Type B pancreatic cell (in vitro differentiated cells): ENCODE data around the gene SPDYA. TPM values are rescaled to one million over a fixed set of nuclear protein-coding genes. Genes with fewer than 3 reads are reported as not detected.
A peak's percentile ranks its signal among the peaks of the same experiment; 100 is the strongest.

Source experiments
- DNase-seq: peaks from one replicate; pipeline ENCODE4 v3.0.0; 2021; ENCODE audit warnings: mixed read lengths; ENCODE audit not compliant: unreplicated experiment; ENCODE audit errors: extremely low spot score
- H3K27ac Mint-ChIP-seq: 2 replicates; pipeline ENCODE4 v1.8.0; 2021; ENCODE audit warnings: mild to moderate bottlenecking, mixed read lengths
- H3K27me3 Mint-ChIP-seq: 2 replicates; pipeline ENCODE4 v1.8.0; 2021; ENCODE audit warnings: mixed read lengths
- H3K36me3 Mint-ChIP-seq: 2 replicates; pipeline ENCODE4 v1.8.0; 2021; ENCODE audit warnings: mixed read lengths
- H3K4me1 Mint-ChIP-seq: one replicate; pipeline ENCODE4 v1.8.0; 2021; ENCODE audit warnings: mixed read lengths; ENCODE audit not compliant: unreplicated experiment
- H3K4me3 Mint-ChIP-seq: 2 replicates; pipeline ENCODE4 v1.8.0; 2021; ENCODE audit warnings: mild to moderate bottlenecking, mixed read lengths
- H3K9me3 Mint-ChIP-seq: 2 replicates; pipeline ENCODE4 v1.8.0; 2021; ENCODE audit warnings: mixed read lengths
- CTCF ChIP-seq: fragments of 200-600 bp; sonication (generic); conservative IDR thresholded peaks from 2 replicates; pipeline ENCODE4 v1.5.0; 2021; ENCODE audit warnings: antibody characterized with exemption, mild to moderate bottlenecking
- total RNA-seq: library from RNA; stranded (reverse); gene quantifications from 2 replicates; pipeline ENCODE4 v1.2.1, GENCODE V29; 2021; ENCODE audit warnings: low replicate concordance

The SPDYA gene
- total RNA-seq, 1 donor from 2014 or later = 1.3 TPM

- Mint-ChIP-seq H3K36me3 (no peaks in the 10 kb centered on the region), H3K4me3 (peak overlapping the region; percentile 97), H3K27me3 (peaks cover 21% of the 10 kb centered on the region), H3K4me1 (peaks cover 22% of the 10 kb centered on the region), H3K9me3 (no peaks in the 10 kb centered on the region), H3K27ac (no peak overlapping the region)
- DNase-seq = no peak
- TF ChIP-seq CTCF = no peak
Observed at GRCh38 chr2:28871620-28872019, 61.0 kb downstream of the SPDYA start.

GRCh38 chr2:28880193-28880592 lies 69.6 kb downstream of the SPDYA start:
- no peak for TF ChIP-seq CTCF
- Mint-ChIP-seq H3K4me1 (no peaks in the 10 kb centered on the region), H3K27me3 (peaks cover 44% of the 10 kb centered on the region), H3K36me3 (no peaks in the 10 kb centered on the region), H3K27ac (no peak overlapping the region), H3K9me3 (no peaks in the 10 kb centered on the region), H3K4me3 (no peak overlapping the region)
- DNase-seq = no peak

GRCh38 chr2:28893488-28893887 lies 82.9 kb downstream of the SPDYA start:
- Mint-ChIP-seq H3K9me3 (no peaks in the 10 kb centered on the region), H3K27me3 (peaks cover 19% of the 10 kb centered on the region), H3K36me3 (peaks cover 3% of the 10 kb centered on the region), H3K4me3 (no peak overlapping the region), H3K4me1 (peaks cover 17% of the 10 kb centered on the region), H3K27ac (no peak overlapping the region)
- TF ChIP-seq CTCF = no peak
- DNase-seq = no peak

- H3K27me3 Mint-ChIP-seq = peaks cover 12% of the 10 kb centered on the region
- no peaks in the 10 kb centered on the region for H3K9me3 Mint-ChIP-seq
- H3K4me3 Mint-ChIP-seq = peak within 1 kb of the TSS; percentile 100
- DNase-seq = peak; percentile 99
- H3K36me3 Mint-ChIP-seq = peaks cover 3% of the 10 kb centered on the region
- peaks cover 23% of the 10 kb centered on the region for H3K4me1 Mint-ChIP-seq
- TF ChIP-seq CTCF = no peak
- peak within 1 kb of the TSS; percentile 98 for H3K27ac Mint-ChIP-seq
Observed at GRCh38 chr2:28894470-28895188, 84.0 kb downstream of the SPDYA start, which contains the start of gene WDR43. Gene WDR43 (plus strand): TSS chr2:28894667. CDS start chr2:28894699, 32 bp downstream.

GRCh38 chr2:28895189-28895893 lies 84.7 kb downstream of the SPDYA start:
- H3K4me1 Mint-ChIP-seq = peaks cover 24% of the 10 kb centered on the region
- H3K27me3 Mint-ChIP-seq = peaks cover 9% of the 10 kb centered on the region
- no peak for TF ChIP-seq CTCF
- peak overlapping the region; percentile 98 for H3K27ac Mint-ChIP-seq
- peak overlapping the region; percentile 100 for H3K4me3 Mint-ChIP-seq
- peaks cover 3% of the 10 kb centered on the region for H3K36me3 Mint-ChIP-seq
- no peak for DNase-seq
- H3K9me3 Mint-ChIP-seq = no peaks in the 10 kb centered on the region
